SW480 (cell line): Measurements from ENCODE around the gene KATNBL1.
A peak's percentile ranks its signal among the peaks of the same experiment; 100 is the strongest.
"Not testable (repeated sequence)": the region's sequence is repeated elsewhere in the genome, so short reads cannot be mapped to it uniquely, and the experiment has no call there.

Source experiments
- DNase-seq: peaks from one replicate; pipeline ENCODE4 v3.0.0-alpha.2; 2016; ENCODE audit warnings: low spot score

Gene KATNBL1

DNA sequence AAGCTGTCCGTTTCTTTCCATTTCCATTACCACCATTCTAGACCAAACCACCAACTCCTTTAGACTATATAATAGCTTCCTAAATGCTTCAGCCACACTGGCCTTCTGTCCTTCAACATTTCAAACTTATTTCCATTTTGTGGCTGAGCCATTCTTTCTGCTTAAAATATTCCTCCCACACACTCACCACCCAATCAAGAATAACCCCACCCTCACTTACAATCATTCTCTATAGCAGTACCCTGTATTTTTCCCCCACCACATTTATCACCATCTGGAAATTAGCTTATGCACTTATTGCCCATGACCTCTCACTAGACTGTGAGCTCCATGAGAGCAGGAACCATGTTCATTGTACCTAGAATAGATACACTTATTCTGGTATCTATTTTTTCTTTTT, 6.6 kb downstream of the KATNBL1 start:
- DNase-seq: no peak

DNA sequence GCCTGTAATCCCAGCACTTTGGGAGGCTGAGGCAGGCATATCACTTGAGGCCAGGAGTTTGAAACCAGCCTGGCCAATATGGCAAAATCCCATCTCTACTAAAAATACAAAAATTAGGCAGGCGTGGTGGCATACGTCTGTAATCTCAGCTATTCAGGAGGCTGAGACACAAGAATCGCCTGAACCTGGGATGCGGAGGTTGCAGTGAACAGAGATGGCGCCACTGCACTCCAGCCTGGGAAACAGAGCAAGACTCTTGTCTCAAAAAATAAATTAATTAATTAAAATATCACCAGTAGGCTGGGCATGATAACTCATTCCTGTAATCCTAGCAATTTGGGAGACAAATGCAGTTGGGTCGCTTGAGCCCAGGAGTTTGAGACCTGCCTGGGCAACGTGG, 16.6 kb downstream of the KATNBL1 start:
- DNase-seq: not testable (repeated sequence)

GRCh38 chr15:34188711-34189110, 21.2 kb downstream of the KATNBL1 start:
- DNase-seq: no peak

DNA sequence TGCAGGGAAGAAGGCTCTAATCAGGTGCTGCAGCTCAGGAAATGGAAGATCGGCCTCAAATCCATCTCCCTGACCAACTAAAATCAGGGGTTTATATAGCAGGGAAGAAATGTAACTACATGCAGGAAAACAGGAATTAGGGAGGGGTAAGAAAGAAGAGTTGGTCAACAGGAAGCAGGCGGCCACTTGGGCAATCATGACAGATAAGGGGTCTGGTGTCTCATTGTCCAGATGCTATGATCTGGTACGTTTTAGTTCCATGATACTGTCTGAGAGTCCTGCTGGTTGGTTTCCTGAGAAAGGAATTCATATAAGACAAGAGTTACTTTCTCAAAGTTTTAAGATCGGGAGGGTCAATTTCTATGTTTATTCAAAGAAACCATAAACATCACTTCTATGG, 24.2 kb downstream of the KATNBL1 start:
- no peak for DNase-seq

GRCh38 chr15:34182942-34183341, 27.0 kb downstream of the KATNBL1 start:
- no peak for DNase-seq

DNA sequence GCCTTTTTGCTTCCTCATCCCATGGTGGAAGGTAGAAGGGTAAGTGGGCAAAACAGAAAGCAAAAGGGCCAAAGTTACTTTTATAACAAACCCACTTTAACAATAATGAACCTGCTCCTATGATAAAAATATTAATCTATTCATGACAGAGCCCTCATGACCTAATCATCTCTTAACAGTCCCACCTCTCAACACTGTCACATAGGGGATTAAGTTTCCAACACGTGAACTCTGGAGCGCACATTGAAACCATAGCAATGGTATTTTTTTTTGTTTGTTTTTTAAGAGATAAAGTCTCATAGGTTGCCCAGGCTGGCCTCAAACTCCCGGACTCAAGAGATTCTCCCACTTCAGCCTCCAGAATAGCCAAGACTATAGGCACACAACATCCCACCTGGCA, 30.7 kb downstream of the KATNBL1 start:
- no peak for DNase-seq

- DNase-seq: not testable (repeated sequence)
These were observed 43.8 kb downstream of the KATNBL1 start for GRCh38 chr15:34165987-34166573.

- DNase-seq: no peak
These were observed 48.5 kb downstream of the KATNBL1 start for GRCh38 chr15:34161329-34161963.

DNA sequence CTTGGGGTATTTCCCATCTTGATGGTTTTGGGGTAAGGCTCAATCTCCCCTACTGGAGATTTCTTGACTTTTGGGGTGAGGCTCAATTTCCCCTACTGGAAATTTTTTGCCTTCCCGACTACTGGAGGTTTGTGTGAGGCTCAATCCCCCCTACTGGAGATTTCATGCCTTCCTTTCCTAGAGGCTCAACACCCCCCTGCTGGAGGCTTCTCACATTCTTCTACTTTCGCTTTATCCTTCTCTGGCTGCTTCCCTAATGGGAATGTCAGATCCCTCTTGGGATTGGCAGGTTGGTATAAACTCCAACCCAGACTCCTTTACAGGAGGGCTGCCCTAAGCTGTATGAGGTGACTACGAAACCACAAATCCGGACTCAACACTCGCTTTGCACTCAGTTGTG, 49.2 kb downstream of the KATNBL1 start:
- no peak for DNase-seq

DNA sequence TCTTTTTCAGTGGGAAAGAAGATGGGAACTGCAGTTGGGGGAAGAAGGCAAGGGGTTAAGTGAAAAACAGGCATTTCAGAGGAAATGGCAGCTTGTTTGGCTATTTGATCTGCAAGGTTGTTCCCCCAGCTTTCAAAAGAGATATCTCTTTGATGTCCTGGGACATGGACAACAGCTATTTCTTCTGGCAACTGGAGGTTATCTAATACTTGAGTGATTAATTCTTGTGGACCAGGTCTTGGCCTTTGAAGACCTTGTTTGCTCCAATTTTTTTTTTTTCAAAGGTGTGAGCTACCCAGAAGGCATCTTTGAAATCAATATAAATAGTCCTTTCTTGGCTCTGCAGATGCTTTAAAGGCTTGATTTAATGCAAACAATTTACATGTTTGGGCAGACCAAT, 51.5 kb downstream of the KATNBL1 start:
- DNase-seq: no peak

DNA sequence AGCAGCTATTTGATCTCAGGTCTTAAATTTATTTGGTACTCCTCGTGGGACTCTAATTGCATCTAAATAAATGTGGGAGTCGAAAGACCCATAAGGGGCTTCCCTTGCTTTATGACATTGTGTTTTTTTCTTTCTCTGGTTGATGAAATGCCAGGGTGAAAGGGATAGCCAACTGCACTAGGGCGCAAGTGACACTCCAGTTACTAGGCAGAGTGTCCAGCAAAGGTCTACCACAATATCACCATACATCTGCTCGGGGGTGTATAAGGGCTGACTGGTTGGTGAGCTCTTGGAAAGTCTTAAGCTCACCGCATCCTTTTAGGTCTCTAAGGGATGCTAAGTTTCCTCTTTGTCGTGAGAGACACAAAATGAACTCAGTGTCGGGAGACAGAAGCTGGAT, 54.0 kb downstream of the KATNBL1 start:
- DNase-seq: no peak

GRCh38 chr15:34154725-34155204, 55.1 kb downstream of the KATNBL1 start:
- DNase-seq: peak; percentile 17

GRCh38 chr15:34147371-34148140, 62.3 kb downstream of the KATNBL1 start:
- DNase-seq: no peak

GRCh38 chr15:34133511-34133910, 76.4 kb downstream of the KATNBL1 start:
- no peak for DNase-seq

GRCh38 chr15:34132881-34133280, 77.0 kb downstream of the KATNBL1 start:
- no peak for DNase-seq

DNA sequence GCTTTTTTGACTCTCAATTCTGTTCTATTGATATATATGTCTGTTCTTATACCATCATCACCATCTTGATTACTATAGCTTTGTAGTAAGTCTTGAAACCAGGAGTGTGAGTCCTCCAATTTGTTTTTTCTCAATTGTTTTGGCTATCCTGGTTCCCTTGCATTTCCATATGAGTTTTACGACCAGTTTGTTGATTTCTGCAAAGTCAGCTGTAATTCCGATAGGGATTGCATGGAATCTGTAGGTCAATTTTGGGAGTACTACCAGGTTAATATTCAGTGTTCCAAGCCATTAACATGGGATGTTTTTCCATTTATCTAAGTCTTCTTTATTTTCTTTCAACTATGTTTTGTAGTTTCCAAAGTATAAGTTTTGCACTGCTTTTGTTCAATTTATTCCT, 81.0 kb downstream of the KATNBL1 start:
- no peak for DNase-seq

GRCh38 chr15:34126522-34126921, 83.4 kb downstream of the KATNBL1 start:
- DNase-seq: no peak

- no peak for DNase-seq
These were observed 84.0 kb downstream of the KATNBL1 start for GRCh38 chr15:34125945-34126344.

GRCh38 chr15:34124651-34125050, 85.2 kb downstream of the KATNBL1 start:
- DNase-seq: no peak

- DNase-seq: peak; percentile 16
These were observed 87.1 kb downstream of the KATNBL1 start for GRCh38 chr15:34122771-34123183.

DNA sequence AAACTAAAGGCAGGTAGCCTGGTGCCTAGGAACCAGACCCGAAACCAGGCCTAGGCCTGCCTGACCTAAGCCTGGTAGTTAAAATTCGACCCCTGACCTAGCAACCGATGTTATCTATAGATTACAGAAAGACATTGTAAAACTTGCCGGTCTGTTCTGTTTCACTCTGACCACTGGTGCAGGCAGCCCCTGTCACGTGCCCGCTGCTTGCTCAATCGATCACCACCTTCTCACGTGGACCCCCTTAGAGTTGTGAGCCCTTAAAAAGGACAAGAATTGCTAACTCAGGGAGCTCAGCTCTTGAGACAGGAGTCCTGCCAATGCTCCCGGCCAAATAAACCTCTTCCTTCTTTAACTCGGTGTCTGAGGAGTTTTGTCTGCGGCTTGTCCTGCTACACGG, 88.1 kb downstream of the KATNBL1 start:
- not testable (repeated sequence) for DNase-seq

- not testable (repeated sequence) for DNase-seq
These were observed 89.5 kb downstream of the KATNBL1 start for GRCh38 chr15:34120420-34120819.

- DNase-seq: peak; percentile 13
These were observed 90.6 kb downstream of the KATNBL1 start for GRCh38 chr15:34119291-34119690.
